Activated naive CD4-positive, alpha-beta T cell treated with anti-CD3 and anti-CD28 coated beads, Interleukin-2, amount 50 U/mL, for 24 hours (primary cell): Measurements from ENCODE around the gene PITPNM1.
"Not testable (repeated sequence)": the region's sequence is repeated elsewhere in the genome, so short reads cannot be mapped to it uniquely, and the experiment has no call there.

Experiments used
- H3K27ac Mint-ChIP-seq: one replicate; pipeline ENCODE4 v1.8.0; 2021; ENCODE audit warnings: mild to moderate bottlenecking, mixed read lengths
- H3K27me3 Mint-ChIP-seq: one replicate; pipeline ENCODE4 v1.8.0; 2021; ENCODE audit warnings: mixed read lengths
- H3K36me3 Mint-ChIP-seq: one replicate; pipeline ENCODE4 v1.8.0; 2021; ENCODE audit warnings: mixed read lengths
- H3K4me1 Mint-ChIP-seq: one replicate; pipeline ENCODE4 v1.8.0; 2021; ENCODE audit warnings: mixed read lengths
- H3K4me3 Mint-ChIP-seq: one replicate; pipeline ENCODE4 v1.8.0; 2021; ENCODE audit warnings: mild to moderate bottlenecking, mixed read lengths
- H3K9me3 Mint-ChIP-seq: one replicate; pipeline ENCODE4 v1.8.0; 2021; ENCODE audit warnings: mixed read lengths

PITPNM1 gene

DNA sequence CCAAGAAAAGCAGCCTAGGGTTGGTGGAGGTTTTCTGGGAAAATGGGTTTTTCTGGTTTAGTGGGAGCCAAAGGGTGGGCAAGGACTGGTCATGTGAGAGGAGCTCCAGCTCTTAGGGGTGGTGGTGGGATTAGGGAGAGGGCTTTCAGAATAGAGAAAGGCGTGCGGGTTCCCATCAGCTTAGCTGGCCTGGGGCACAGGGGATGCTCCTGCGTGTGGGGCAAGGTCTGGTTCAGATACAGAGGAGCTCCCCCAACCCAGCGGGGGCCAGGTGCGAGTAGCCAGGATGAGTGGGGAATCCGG, 36.8 kb downstream of the PITPNM1 start:
- H3K9me3 Mint-ChIP-seq: no peaks in the 10 kb centered on the region
- peak overlapping the region; percentile 92 for H3K4me3 Mint-ChIP-seq
- H3K27me3 Mint-ChIP-seq: no peaks in the 10 kb centered on the region
- peaks cover 30% of the 10 kb centered on the region for H3K4me1 Mint-ChIP-seq
- H3K27ac Mint-ChIP-seq: peak overlapping the region; percentile 92
- no peaks in the 10 kb centered on the region for H3K36me3 Mint-ChIP-seq

DNA sequence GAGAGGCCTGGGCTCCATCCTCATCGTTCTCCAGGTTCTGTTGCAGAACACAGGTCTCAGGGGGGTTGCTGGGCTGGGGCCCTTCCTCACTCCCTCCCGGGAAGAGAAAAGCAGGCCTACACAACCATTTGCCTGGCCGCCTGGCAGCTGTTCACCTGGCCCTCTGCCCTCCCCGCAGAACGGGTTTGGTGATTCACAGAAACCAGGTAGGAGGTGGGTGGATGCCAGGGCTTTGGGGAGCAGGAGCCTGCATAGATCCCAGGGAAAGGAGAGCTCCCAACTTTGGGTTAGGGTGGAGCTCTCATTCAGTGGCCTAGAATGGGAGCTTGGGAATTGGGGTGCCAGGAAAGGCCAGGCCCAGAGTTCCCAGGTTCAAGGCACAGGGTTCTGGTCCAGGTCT, 37.1 kb downstream of the PITPNM1 start:
- H3K4me3 Mint-ChIP-seq: peak overlapping the region; percentile 92
- no peaks in the 10 kb centered on the region for H3K9me3 Mint-ChIP-seq
- peak overlapping the region; percentile 92 for H3K27ac Mint-ChIP-seq
- peaks cover 30% of the 10 kb centered on the region for H3K4me1 Mint-ChIP-seq
- H3K36me3 Mint-ChIP-seq: no peaks in the 10 kb centered on the region
- no peaks in the 10 kb centered on the region for H3K27me3 Mint-ChIP-seq

- Mint-ChIP-seq H3K27me3 (no peaks in the 10 kb centered on the region), H3K9me3 (no peaks in the 10 kb centered on the region), H3K4me1 (peaks cover 30% of the 10 kb centered on the region), H3K4me3 (peak overlapping the region; percentile 92), H3K36me3 (no peaks in the 10 kb centered on the region), H3K27ac (peak overlapping the region; percentile 74)
Measured at GRCh38 chr11:67466962-67467771, 38.0 kb downstream of the PITPNM1 start.

GRCh38 chr11:67466367-67466766, 38.8 kb downstream of the PITPNM1 start:
- no peaks in the 10 kb centered on the region for H3K9me3 Mint-ChIP-seq
- H3K27ac Mint-ChIP-seq: no peak overlapping the region
- H3K4me1 Mint-ChIP-seq: peaks cover 28% of the 10 kb centered on the region
- H3K4me3 Mint-ChIP-seq: no peak overlapping the region
- H3K36me3 Mint-ChIP-seq: no peaks in the 10 kb centered on the region
- no peaks in the 10 kb centered on the region for H3K27me3 Mint-ChIP-seq

- peak overlapping the region; percentile 84 for H3K4me3 Mint-ChIP-seq
- not testable (repeated sequence) for H3K9me3 Mint-ChIP-seq
- H3K4me1 Mint-ChIP-seq: peaks cover 27% of the 10 kb centered on the region
Measured at GRCh38 chr11:67465530-67465929, 39.6 kb downstream of the PITPNM1 start.

GRCh38 chr11:67465189-67465510, 40.0 kb downstream of the PITPNM1 start:
- H3K36me3 Mint-ChIP-seq: no peaks in the 10 kb centered on the region

More at GRCh38 chr11:67465530-67465929, 39.6 kb downstream of the PITPNM1 start:
- peak overlapping the region; percentile 90 for H3K27ac Mint-ChIP-seq
- not testable (repeated sequence) for H3K27me3 Mint-ChIP-seq, H3K36me3 Mint-ChIP-seq

DNA sequence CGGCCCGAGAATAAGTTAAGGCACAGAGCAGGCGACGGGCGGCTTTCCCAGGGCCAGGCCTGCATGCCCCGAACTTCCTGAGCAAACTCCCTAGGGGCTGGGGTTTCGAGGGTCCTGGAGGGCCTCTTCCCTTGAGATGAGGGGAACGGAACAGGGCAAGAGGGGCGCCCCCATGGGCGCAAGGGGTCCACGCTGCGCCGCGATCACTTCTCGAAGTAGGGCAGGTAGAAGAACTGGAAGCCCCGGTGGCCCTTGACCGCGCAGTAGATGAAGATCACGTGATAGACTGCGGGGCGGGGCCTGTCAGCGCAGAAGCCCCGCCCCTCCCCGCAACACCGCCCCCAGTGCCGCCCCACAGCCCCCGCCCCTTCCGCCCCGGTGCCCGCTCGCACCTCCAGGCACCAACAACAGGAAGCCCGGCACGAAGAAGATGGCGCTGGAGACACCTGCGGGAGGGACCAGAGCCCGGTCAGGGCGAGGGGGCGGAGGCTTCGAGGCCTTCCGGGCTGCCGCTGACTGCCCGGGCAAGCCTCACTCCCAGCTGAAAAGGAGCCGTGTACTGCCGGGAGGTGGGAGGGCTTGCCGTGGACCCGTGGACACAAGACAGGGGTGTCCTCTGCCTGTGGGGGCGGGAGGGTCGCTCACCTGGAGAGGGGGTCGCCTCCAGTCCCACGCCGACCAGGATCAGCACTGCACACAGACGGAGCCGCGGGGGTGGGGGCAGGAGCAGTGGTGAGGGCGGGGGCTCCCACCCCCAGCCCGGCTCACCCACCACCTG, 40.6 kb downstream of the PITPNM1 start:
- Mint-ChIP-seq H3K4me3 (peak overlapping the region; percentile 84), H3K36me3 (no peaks in the 10 kb centered on the region), H3K9me3 (no peaks in the 10 kb centered on the region), H3K4me1 (peaks cover 31% of the 10 kb centered on the region), H3K27me3 (no peaks in the 10 kb centered on the region), H3K27ac (peak overlapping the region; percentile 90)

More at GRCh38 chr11:67465189-67465510, 40.0 kb downstream of the PITPNM1 start:
- peak overlapping the region; percentile 84 for H3K4me3 Mint-ChIP-seq
- peak overlapping the region; percentile 90 for H3K27ac Mint-ChIP-seq
- peaks cover 27% of the 10 kb centered on the region for H3K4me1 Mint-ChIP-seq
- no peaks in the 10 kb centered on the region for H3K9me3 Mint-ChIP-seq
- H3K27me3 Mint-ChIP-seq: no peaks in the 10 kb centered on the region

GRCh38 chr11:67463680-67464410, 41.3 kb downstream of the PITPNM1 start:
- Mint-ChIP-seq H3K27ac (peak overlapping the region; percentile 83), H3K36me3 (no peaks in the 10 kb centered on the region), H3K27me3 (no peaks in the 10 kb centered on the region), H3K4me3 (peak overlapping the region; percentile 84), H3K9me3 (no peaks in the 10 kb centered on the region), H3K4me1 (peaks cover 31% of the 10 kb centered on the region)

- H3K27me3 Mint-ChIP-seq: no peaks in the 10 kb centered on the region
- no peak overlapping the region for H3K4me3 Mint-ChIP-seq
- peaks cover 27% of the 10 kb centered on the region for H3K4me1 Mint-ChIP-seq
- no peaks in the 10 kb centered on the region for H3K9me3 Mint-ChIP-seq
- H3K27ac Mint-ChIP-seq: peak overlapping the region; percentile 30
- no peaks in the 10 kb centered on the region for H3K36me3 Mint-ChIP-seq
Measured at GRCh38 chr11:67463186-67463585, 42.0 kb downstream of the PITPNM1 start.

DNA sequence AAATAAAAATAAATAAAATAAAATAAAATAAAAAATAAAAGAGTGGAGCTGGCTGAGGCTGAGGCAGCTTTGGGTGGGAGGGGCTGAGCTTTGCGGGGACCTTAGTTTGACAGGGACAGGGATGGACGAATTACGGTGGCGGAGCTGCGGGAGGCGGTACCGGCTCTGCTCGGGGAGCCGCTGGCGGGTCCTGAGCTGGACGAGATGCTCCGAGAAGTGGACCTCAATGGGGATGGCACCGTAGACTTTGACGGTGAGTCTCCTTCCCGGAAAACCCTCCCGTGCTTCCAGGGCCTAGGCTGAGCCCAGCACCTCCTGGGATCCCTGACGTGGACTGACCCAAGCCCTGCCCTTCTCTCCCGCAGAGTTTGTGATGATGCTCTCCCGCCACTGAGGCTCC, 46.9 kb downstream of the PITPNM1 start:
- Mint-ChIP-seq H3K27ac (no peak overlapping the region), H3K27me3 (no peaks in the 10 kb centered on the region), H3K9me3 (no peaks in the 10 kb centered on the region), H3K4me1 (peaks cover 4% of the 10 kb centered on the region), H3K4me3 (no peak overlapping the region), H3K36me3 (no peaks in the 10 kb centered on the region)

- Mint-ChIP-seq H3K27me3 (no peaks in the 10 kb centered on the region), H3K27ac (no peak overlapping the region), H3K9me3 (no peaks in the 10 kb centered on the region), H3K4me1 (peaks cover 4% of the 10 kb centered on the region), H3K36me3 (no peaks in the 10 kb centered on the region), H3K4me3 (no peak overlapping the region)
Measured at GRCh38 chr11:67457453-67457852, 47.7 kb downstream of the PITPNM1 start.

DNA sequence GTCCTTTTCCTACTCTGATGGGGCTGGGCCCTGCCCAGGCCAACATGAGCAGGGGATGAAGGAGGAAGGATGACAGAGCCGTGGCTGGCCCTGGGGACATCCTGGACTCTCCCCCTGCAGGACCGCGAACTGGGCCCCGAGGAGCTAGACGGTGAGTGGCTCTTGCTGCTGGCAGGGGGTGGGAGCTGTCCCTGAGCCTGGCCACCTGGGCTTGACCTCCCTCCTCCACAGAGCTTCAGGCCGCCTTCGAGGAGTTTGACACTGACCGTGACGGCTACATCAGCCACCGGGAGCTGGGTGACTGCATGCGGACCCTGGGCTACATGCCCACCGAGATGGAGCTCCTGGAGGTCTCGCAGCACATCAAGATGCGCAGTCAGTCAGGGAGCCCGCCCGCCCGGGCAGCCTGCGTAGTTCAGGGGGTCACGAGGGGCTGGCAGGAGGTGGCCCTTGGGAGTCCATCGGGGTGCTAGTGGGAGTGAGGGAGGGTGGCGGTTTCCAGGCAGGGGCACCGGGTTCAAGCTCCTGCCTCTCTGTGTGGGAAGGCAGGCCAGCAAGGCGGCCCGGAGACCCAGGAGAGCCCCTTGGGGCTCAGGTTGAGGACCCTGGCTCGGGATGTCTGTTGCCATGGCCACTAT, 49.0 kb downstream of the PITPNM1 start:
- Mint-ChIP-seq H3K4me1 (peaks cover 4% of the 10 kb centered on the region), H3K27me3 (no peaks in the 10 kb centered on the region)

GRCh38 chr11:67455054-67455453, 50.1 kb downstream of the PITPNM1 start, which contains the start of gene CABP4:
TSS of gene CABP4 (plus strand) at chr11:67455354. CDS start at chr11:67455424, 70 bp downstream.
- no peak within 1 kb of the TSS for H3K27ac Mint-ChIP-seq
- H3K9me3 Mint-ChIP-seq: no peaks in the 10 kb centered on the region
- H3K4me1 Mint-ChIP-seq: peaks cover 10% of the 10 kb centered on the region

More for the DNA sequence above, 49.0 kb downstream of the PITPNM1 start:
- Mint-ChIP-seq H3K27ac (no peak overlapping the region), H3K36me3 (no peaks in the 10 kb centered on the region), H3K4me3 (no peak overlapping the region), H3K9me3 (no peaks in the 10 kb centered on the region)

DNA sequence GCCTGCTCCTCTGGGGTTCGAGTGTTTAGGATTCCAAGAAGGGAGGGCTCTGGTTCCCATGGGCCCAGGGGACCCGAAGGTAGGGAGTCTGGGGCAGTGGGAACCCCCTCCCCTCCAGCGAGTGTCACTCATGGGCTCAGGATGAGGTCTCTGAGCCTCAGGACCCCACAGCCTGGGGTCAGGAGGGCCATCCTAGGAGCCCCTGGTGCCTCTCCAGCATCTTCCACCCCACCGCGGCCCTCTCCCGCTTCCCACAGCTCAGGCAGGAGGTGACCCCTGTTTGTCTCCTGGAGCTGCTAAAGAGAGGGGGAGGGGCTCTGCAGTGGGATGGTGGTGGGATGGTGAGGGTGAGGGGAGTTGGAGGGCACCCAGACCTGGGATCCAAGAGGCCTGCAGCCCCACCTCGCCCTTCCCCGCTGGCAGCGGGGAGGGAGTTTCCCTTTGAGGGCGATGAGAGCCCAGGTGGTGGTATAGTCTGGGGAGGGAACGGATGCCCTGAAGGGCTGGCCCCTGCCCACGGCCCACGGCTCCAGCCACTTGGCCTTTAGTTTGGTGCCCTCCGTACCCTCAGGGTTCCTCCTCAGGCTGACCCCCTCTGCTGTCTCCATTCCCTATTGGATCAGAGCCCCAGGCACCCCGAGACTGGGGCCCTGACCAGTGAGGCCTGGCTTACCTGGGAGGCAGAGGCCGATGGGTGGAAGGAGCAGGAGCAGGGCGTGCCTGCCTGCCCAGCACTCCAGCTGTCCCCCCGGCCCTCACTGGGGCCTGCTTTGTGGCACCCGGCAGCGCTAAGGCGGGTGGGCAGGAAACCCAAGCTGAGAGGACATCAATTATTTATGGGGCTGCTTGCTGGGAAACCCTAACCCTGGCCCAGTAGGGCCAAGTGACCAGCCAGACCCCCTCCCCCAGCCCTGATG, 51.1 kb downstream of the PITPNM1 start:
- Mint-ChIP-seq H3K27ac (no peak overlapping the region), H3K27me3 (no peaks in the 10 kb centered on the region), H3K4me3 (no peak overlapping the region), H3K4me1 (peaks cover 14% of the 10 kb centered on the region), H3K36me3 (no peaks in the 10 kb centered on the region), H3K9me3 (no peaks in the 10 kb centered on the region)

More at GRCh38 chr11:67455054-67455453, 50.1 kb downstream of the PITPNM1 start, which contains the start of gene CABP4:
- Mint-ChIP-seq H3K27me3 (no peaks in the 10 kb centered on the region), H3K36me3 (no peaks in the 10 kb centered on the region), H3K4me3 (no peak within 1 kb of the TSS)
